HepG2 (cell line): ENCODE measurements around the gene TOP2A. TPM values are rescaled to one million over a fixed set of nuclear protein-coding genes. Genes with fewer than 3 reads are reported as not detected.

Experiments used
- AHDC1 ChIP-seq: sonication (generic); formaldehyde crosslinking; IDR thresholded peaks from 2 replicates; pipeline ENCODE4 v1.5.1; 2020; ENCODE audit warnings: mild to moderate bottlenecking, missing genetic modification reagents, borderline replicate concordance
- CAMTA2 ChIP-seq: sonication (generic); formaldehyde crosslinking; IDR thresholded peaks from 2 replicates; pipeline ENCODE4 v1.4.0; 2020; ENCODE audit warnings: mild to moderate bottlenecking, missing genetic modification reagents, borderline replicate concordance
- EEA1 ChIP-seq: sonication (generic); formaldehyde crosslinking; IDR thresholded peaks from 2 replicates; pipeline ENCODE4 v1.5.1; 2020; ENCODE audit warnings: mild to moderate bottlenecking, missing genetic modification reagents, borderline replicate concordance
- HMGXB3 ChIP-seq: sonication (generic); formaldehyde crosslinking; IDR thresholded peaks from 2 replicates; pipeline ENCODE4 v1.4.0; 2020; ENCODE audit warnings: missing genetic modification reagents, borderline replicate concordance
- KDM4B ChIP-seq: sonication (generic); formaldehyde crosslinking; IDR thresholded peaks from 2 replicates; pipeline ENCODE4 v1.4.0; 2020; ENCODE audit warnings: missing genetic modification reagents
- PITX1 ChIP-seq: sonication (generic); formaldehyde crosslinking; IDR thresholded peaks from 2 replicates; pipeline ENCODE4 v1.5.1; 2020; ENCODE audit warnings: mild to moderate bottlenecking, missing genetic modification reagents
- TEF ChIP-seq: sonication (generic); formaldehyde crosslinking; IDR thresholded peaks from 2 replicates; pipeline ENCODE4 v1.5.0; 2020; ENCODE audit warnings: missing genetic modification reagents
- ZBTB20 ChIP-seq: sonication (generic); formaldehyde crosslinking; IDR thresholded peaks from 2 replicates; pipeline ENCODE4 v1.8.1; 2023; ENCODE audit warnings: missing genetic modification reagents, low read depth, mild to moderate bottlenecking, borderline replicate concordance
- ZFY ChIP-seq: sonication (generic); formaldehyde crosslinking; IDR thresholded peaks from 2 replicates; pipeline ENCODE4 v1.4.0; 2020; ENCODE audit warnings: missing genetic modification reagents
- ZNF12 ChIP-seq: sonication (generic); formaldehyde crosslinking; IDR thresholded peaks from 2 replicates; pipeline ENCODE4 v1.5.0; 2020; ENCODE audit warnings: missing genetic modification reagents
- ZNF20 ChIP-seq: sonication (generic); formaldehyde crosslinking; IDR thresholded peaks from 2 replicates; pipeline ENCODE4 v1.4.0; 2020; ENCODE audit warnings: mild to moderate bottlenecking, moderate library complexity, missing genetic modification reagents
- ZNF446 ChIP-seq: sonication (generic); formaldehyde crosslinking; IDR thresholded peaks from 2 replicates; pipeline ENCODE4 v1.5.0; 2020; ENCODE audit warnings: mild to moderate bottlenecking, missing genetic modification reagents
- polyA plus RNA-seq, 8 experiments: library from polyadenylated mRNA; depleted of rRNA in 3 of 8; stranded (reverse) in 7 of 8; unstranded in 1 of 8; fragments of >200 nt; fragmentation: Illumina TruSeq in 4 of 8; extraction: Trizol in 4 of 8; gene quantifications; 2 replicates each; pipeline versions ENCODE4 v1.2.1 to v1.2.3, GENCODE V29; 2011 to 2016; ENCODE audit warnings: low read depth in 4 of 8, missing spikeins in 1 of 8, mixed read lengths in 1 of 8; ENCODE audit not compliant: insufficient read depth in 1 of 8
- total RNA-seq, 5 experiments: library from RNA; depleted of rRNA; stranded (reverse); fragments of >200 nt; fragmentation: Illumina TruSeq; extraction: Trizol; gene quantifications; 2 replicates each; pipeline ENCODE4 v1.2.3, GENCODE V29; 2016; ENCODE audit warnings: low read depth in 1 of 5
- TF ChIP-seq, protein P1 (sequence below): sonication (generic); formaldehyde crosslinking; IDR thresholded peaks from 2 replicates; pipeline ENCODE4 v1.5.0; 2020; ENCODE audit warnings: mild to moderate bottlenecking, low read depth, missing genetic modification reagents, borderline replicate concordance
- TF ChIP-seq, protein P2 (sequence below): sonication (generic); formaldehyde crosslinking; IDR thresholded peaks from 2 replicates; pipeline ENCODE4 v1.5.0; 2020; ENCODE audit warnings: missing genetic modification reagents

Gene TOP2A
- total and polyA plus RNA-seq, 2 of the 13 experiments (the other 11 are each of a cell fraction or from before 2014, with no cell fraction given) = 108 to 327 TPM

DNA sequence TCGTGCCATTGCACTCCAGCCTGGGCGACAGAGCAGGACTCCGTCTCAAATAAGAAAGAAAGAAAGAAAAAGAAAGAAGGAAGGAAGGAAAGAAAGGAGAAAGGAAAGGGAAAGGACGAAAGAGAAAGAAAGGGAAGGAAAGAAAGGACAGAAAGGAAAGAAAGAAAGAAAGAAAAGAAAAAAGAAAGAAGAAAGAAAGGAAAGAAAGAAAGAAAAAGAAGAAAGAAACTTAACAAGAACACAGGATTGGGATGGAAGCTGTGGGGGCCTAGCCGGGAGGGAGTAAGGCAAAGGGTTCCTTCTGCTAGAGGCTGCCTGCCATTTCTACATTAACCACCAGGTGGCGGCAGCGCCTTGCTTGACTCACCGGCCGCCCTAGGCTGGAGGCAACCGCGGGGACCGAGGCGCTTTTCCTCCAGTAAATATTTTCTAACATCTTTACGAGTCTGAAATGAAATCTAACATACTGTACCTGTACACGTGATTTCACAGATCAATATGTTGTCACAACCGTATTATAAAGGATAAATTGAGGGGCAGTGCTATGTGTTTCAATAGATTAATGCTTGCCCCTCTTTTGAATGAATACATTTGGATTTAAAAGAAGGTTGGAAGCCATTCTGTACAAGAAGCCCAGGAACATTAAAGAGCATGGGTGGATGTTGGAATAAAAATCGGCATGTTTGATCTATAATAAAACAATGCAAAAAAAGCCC is 59.2 kb downstream of the TOP2A start (continued):
- TF ChIP-seq ZBTB20 (CRISPR knock-in tag) = no peak
- no peak for TF ChIP-seq ZFY (CRISPR knock-in tag)
- TF ChIP-seq, protein P1, sequence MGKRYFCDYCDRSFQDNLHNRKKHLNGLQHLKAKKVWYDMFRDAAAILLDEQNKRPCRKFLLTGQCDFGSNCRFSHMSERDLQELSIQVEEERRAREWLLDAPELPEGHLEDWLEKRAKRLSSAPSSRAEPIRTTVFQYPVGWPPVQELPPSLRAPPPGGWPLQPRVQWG (CRISPR knock-in tag) = no peak
- TF ChIP-seq TEF (CRISPR knock-in tag) = no peak
- no peak for TF ChIP-seq ZNF20 (CRISPR knock-in tag)
- TF ChIP-seq EEA1 (CRISPR knock-in tag) = no peak
- peak; percentile 71 for TF ChIP-seq HMGXB3 (CRISPR knock-in tag)
- TF ChIP-seq PITX1 = peak; percentile 33; the same call in 1 of the 2 replicates
- TF ChIP-seq, protein P2, sequence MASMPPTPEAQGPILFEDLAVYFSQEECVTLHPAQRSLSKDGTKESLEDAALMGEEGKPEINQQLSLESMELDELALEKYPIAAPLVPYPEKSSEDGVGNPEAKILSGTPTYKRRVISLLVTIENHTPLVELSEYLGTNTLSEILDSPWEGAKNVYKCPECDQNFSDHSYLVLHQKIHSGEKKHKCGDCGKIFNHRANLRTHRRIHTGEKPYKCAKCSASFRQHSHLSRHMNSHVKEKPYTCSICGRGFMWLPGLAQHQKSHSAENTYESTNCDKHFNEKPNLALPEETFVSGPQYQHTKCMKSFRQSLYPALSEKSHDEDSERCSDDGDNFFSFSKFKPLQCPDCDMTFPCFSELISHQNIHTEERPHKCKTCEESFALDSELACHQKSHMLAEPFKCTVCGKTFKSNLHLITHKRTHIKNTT (CRISPR knock-in tag) = no peak
- TF ChIP-seq AHDC1 (CRISPR knock-in tag) = no peak
- no peak for TF ChIP-seq CAMTA2
- TF ChIP-seq KDM4B (CRISPR knock-in tag) = no peak
- no peak for TF ChIP-seq ZNF446
- TF ChIP-seq ZNF12 (CRISPR knock-in tag) = no peak
